Tibial nerve (tissue), 4 donors: ENCODE data around the gene EGFR.

Experiments used
- CTCF ChIP-seq, 5 experiments: fragments of 200-600 bp in 3 of 5; fragments of 450-650 bp in 2 of 5; sonication (generic) in 3 of 5; IDR thresholded peaks; one replicate each; pipeline ENCODE4 v1.5.1; 2016 to 2019; ENCODE audit warnings: antibody characterized with exemption in 5 of 5, mild to moderate bottlenecking in 3 of 5, moderate library complexity in 2 of 5
- EP300 ChIP-seq, 2 donors: sonication (generic); formaldehyde crosslinking; IDR thresholded peaks; one replicate each; pipeline ENCODE4 v1.6.1; 2017; ENCODE audit warnings: antibody characterized with exemption in 2 of 2, mild to moderate bottlenecking in 1 of 2

GRCh38 chr7:55016061-55016745, 2.6 kb upstream of the EGFR start:
- no peak for TF ChIP-seq CTCF (IDR thresholded peaks at IDR 0.05)
- no peak for TF ChIP-seq EP300 (IDR thresholded peaks at IDR 0.05)
